ENCODE results near the gene RWDD2A.

GRCh38 chr6:83199173-83199862 lies 6.2 kb downstream of the RWDD2A start:
- TF ChIP-seq EP300 (IDR thresholded peaks at IDR 0.05) (no peak), CTCF (IDR thresholded peaks at IDR 0.05) (no peak)

All from gastroesophageal sphincter (tissue), 3 donors.